GM20431 (cell line): ENCODE data around the gene ITFG1.

Source experiments
- in situ Hi-C: fragments of 300-500 bp; cut with MseI, MboI; formaldehyde crosslinking; loops from one replicate; pipeline ENCODE4 v1.15.0; 2020; ENCODE audit warnings: low sequenced_read_pairs; ENCODE audit not compliant: unreplicated experiment

Gene ITFG1

GRCh38 chr16:47180073-47180472, 280.8 kb downstream of the ITFG1 start:
- in situ Hi-C loops, result no loop called here

DNA sequence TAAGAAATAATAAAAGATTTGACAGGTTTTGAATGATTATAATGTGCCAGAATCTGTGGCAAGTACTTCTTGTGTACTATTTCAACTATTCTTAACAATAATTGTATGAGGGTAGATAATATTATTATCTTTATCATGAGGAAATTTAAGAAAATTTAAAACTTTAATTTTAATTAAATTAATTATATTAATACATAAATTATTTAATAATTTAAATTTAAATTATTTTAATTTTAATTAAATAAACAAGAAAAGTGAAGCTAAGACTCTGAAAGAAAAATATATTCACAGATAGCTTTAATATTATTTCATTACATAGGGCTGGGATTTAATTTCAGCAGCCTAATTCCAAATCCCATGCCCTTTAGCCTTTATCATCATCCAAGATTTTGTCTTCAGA, 285.7 kb downstream of the ITFG1 start:
- in situ Hi-C loops, result no loop called here

DNA sequence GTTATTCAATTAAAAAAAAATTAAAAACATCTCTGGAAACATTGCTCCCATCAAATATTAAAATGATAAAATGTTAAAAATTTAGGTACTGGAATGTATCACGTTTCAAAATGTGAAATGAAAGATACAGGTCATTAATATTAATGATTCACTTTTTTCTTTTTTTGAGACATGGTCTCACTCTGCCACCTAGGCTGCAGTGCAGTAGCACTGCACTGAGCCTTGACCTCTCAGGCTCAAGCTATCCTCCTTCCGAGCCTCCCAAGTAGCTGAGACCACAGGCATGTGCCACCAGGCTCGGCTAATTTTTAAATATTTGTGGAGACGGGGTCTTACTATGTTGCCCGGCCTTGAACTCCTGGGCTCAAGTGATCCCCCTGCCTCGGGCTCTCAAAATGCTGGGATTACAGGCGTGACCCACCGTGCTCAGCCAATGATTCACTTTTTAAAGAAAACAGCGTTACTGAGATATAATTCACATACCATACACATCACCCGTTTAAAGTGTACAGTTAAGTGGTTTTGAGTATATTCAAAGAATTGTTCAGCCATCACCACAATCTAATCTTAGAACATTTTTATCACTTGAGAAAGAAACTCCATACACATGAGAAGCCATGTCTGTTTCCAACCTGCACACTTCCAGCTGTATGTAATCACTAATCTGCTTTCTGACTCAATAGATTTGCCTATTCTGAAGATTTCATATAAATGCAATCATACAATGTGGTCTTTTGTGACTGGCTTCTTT, 298.0 kb downstream of the ITFG1 start:
- in situ Hi-C loops, result loop anchor here (25.0 kb wide), 1 partner anchor 999 kb away; the partner anchor contains the start of gene ABCC12

GRCh38 chr16:47161464-47161863, 299.4 kb downstream of the ITFG1 start:
- in situ Hi-C loops, result loop anchor here (25.0 kb wide), 1 partner anchor 1001 kb away; the partner anchor contains the start of gene ABCC12

DNA sequence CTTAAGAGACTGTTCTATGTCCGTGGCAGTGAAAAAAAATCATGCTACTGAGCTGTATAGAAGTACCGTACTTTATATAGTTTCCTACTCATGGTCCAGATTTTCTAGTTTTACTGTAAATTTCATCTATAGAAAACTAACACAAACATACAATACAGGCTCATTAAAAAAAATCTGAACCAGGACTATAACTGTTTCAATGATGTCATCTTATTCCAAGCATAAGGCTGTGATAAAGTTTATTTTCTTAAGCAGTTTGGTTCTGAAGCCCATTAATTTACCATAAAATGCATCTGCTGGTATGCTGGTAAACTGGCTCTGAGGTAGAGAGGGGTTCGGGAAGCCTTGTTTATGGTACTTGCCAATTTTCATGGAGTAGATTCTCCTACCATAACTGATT, 300.4 kb downstream of the ITFG1 start:
- in situ Hi-C loops, result loop anchor here (25.0 kb wide), 1 partner anchor 1002 kb away; the partner anchor contains the start of gene ABCC12

GRCh38 chr16:47158992-47159391, 301.9 kb downstream of the ITFG1 start:
- in situ Hi-C loops, result loop anchor here (25.0 kb wide), 1 partner anchor 1003 kb away; the partner anchor contains the start of gene ABCC12

- in situ Hi-C loops, result loop anchor here (25.0 kb wide), 1 partner anchor 1006 kb away; the partner anchor contains the start of gene ABCC12
Measured at GRCh38 chr16:47156680-47157215, 304.1 kb downstream of the ITFG1 start.

- in situ Hi-C loops, result loop anchor here (25.0 kb wide), 1 partner anchor 1010 kb away; the partner anchor contains the start of gene ABCC12
Measured at GRCh38 chr16:47152501-47152900, 308.4 kb downstream of the ITFG1 start.

- in situ Hi-C loops, result loop anchor here (25.0 kb wide), 1 partner anchor 1012 kb away; the partner anchor contains the start of gene ABCC12
Measured at GRCh38 chr16:47150067-47150466, 310.8 kb downstream of the ITFG1 start.

- in situ Hi-C loops, result loop anchor here (25.0 kb wide), 1 partner anchor 182 kb away; the partner anchor contains the start of gene DNAJA2
Measured at GRCh38 chr16:47144559-47144877, 316.3 kb downstream of the ITFG1 start.

GRCh38 chr16:47143677-47144558, 316.9 kb downstream of the ITFG1 start, which contains the start of gene NETO2:
TSS of gene NETO2 (minus strand) at chr16:47143945. CDS start at chr16:47143612, 333 bp downstream.
- in situ Hi-C loops, result loop anchor here (25.0 kb wide), 1 partner anchor 182 kb away; the partner anchor contains the start of gene DNAJA2

- in situ Hi-C loops, result loop anchor here (25.0 kb wide), 1 partner anchor 181 kb away; the partner anchor contains the start of gene DNAJA2
Measured at GRCh38 chr16:47142821-47143676, 317.8 kb downstream of the ITFG1 start.

DNA sequence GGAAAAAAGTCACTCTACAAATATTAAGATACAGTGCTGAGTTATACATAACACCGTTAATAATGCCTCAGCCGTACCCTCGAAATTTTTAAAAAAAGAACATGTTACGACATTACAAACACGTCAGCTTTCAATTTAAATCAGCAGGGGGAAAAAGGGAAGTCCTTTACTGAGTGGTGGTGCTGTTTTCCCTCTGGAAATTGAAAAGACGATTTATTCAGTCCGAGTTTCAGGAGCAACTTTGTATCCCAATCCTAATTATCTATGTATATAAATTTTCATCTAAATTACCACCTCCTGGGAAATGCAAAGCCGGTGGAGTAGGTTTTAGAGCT, 318.4 kb downstream of the ITFG1 start:
- in situ Hi-C loops, result loop anchor here (25.0 kb wide), 1 partner anchor 180 kb away; the partner anchor contains the start of gene DNAJA2

DNA sequence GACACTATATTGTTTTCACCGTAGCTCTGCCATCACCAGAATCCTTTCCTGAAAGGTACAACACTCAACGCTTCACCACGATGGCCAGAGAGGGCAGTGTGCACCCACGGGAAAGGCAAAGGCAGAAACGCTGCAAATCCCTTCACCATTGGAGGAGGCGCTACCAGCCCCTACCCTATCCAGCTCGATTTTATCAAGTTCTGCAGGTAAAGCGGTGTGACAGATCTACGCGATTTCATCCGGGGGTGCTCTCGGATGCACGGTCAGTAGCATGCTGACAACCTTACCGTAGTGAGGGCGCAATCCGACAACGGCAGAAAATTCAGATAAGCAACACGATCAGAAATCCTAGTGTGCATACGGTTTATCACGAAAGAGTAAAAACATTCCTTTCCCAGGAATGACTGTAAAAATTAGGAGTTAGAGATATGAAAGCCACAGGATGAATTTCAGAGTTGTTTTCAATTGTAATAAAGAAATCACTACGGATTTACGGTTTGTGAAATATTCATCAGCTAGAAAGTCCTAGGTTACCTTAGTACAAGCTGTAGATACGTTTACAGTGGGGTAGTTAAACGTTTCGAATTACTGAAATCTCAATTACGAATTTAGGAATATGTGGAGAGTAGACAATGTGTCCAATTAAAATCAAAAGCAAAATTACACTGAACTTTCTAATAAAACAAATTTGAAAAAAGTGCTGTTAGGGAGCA, 318.9 kb downstream of the ITFG1 start:
- in situ Hi-C loops, result loop anchor here (25.0 kb wide), 1 partner anchor 180 kb away; the partner anchor contains the start of gene DNAJA2

DNA sequence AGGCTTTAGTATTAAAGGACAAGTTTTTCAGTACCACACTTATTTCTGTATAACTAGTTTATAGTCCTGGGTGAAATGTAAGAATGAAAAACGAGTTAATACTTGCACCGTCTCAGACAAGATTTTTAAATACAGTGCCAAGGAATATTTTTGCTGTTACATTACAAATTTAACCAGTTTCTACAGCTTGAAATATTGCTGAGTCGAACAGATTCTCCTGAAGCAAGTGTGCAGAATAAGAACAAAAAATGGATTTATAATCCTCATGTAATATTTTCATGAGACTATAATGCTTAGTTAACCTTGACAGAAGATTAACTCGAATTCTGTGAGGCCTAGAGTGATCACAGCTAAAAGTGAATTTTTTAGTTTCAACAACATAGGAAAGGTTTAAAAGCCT, 320.2 kb downstream of the ITFG1 start:
- in situ Hi-C loops, result loop anchor here (25.0 kb wide), 1 partner anchor 178 kb away; the partner anchor contains the start of gene DNAJA2

GRCh38 chr16:47139561-47140185, 321.2 kb downstream of the ITFG1 start:
- in situ Hi-C loops, result loop anchor here (25.0 kb wide), 1 partner anchor 177 kb away; the partner anchor contains the start of gene DNAJA2

DNA sequence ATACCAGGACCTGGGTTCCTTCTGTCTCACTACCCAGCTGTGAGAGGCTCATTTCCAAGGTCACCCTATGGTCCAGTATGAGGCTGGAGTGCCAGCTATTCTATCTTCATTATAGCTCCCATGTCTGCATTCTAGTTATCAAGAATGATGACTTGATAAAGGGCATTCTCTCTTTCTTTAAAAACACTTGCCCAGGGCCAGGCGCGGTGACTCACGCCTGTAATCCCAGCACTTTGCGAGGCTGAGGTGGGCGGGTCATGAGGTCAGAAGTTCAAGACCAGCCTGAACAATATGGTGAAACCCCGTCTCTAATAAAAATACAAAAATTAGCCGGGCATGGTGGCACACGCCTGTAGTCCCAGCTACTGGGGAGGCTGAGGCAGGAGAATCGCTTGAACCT, 322.9 kb downstream of the ITFG1 start:
- in situ Hi-C loops, result loop anchor here (25.0 kb wide), 1 partner anchor 176 kb away; the partner anchor contains the start of gene DNAJA2
